H9 (cell line): ENCODE measurements around the gene ZNF564. TPM values are rescaled to one million over a fixed set of nuclear protein-coding genes. Genes with fewer than 3 reads are reported as not detected.

Experiments used
- DNase-seq: peaks from one replicate; pipeline ENCODE4 v3.0.0-alpha.2; 2017
- H2AFZ ChIP-seq: one replicate; pipeline ENCODE4 v1.6.1; 2013; ENCODE audit warnings: mild to moderate bottlenecking, low read length, control low read depth, moderate library complexity
- H2AK5ac ChIP-seq: 2 replicates; pipeline ENCODE4 v1.6.1; 2013; ENCODE audit warnings: low read length, control low read depth, mixed read lengths; ENCODE audit not compliant: insufficient read length
- H2BK120ac ChIP-seq: one replicate; pipeline ENCODE4 v1.6.1; 2013; ENCODE audit warnings: low read depth, mild to moderate bottlenecking, low read length, control low read depth, inconsistent platforms; ENCODE audit not compliant: poor library complexity, severe bottlenecking
- H2BK12ac ChIP-seq: 2 replicates; pipeline ENCODE4 v1.6.1; 2013; ENCODE audit warnings: low read length, control low read depth, mixed read lengths, low read depth; ENCODE audit not compliant: insufficient read length
- H2BK15ac ChIP-seq: 2 replicates; pipeline ENCODE4 v1.6.1; 2013; ENCODE audit warnings: low read depth, low read length, control low read depth
- H2BK20ac ChIP-seq: one replicate; pipeline ENCODE4 v1.6.1; 2013; ENCODE audit warnings: low read depth, mild to moderate bottlenecking, low read length, control low read depth, inconsistent platforms; ENCODE audit not compliant: poor library complexity, severe bottlenecking
- H2BK5ac ChIP-seq: 2 replicates; pipeline ENCODE4 v1.6.1; 2013; ENCODE audit warnings: low read length, control low read depth, mixed read lengths; ENCODE audit not compliant: insufficient read length
- H3K14ac ChIP-seq: 2 replicates; pipeline ENCODE4 v1.6.1; 2013; ENCODE audit warnings: low read length, control low read depth; ENCODE audit not compliant: insufficient read depth
- H3K18ac ChIP-seq: 2 replicates; pipeline ENCODE4 v1.6.1; 2013; ENCODE audit warnings: low read depth, mild to moderate bottlenecking, mixed read lengths, low read length, control low read depth; ENCODE audit not compliant: insufficient read length
- H3K23ac ChIP-seq: 2 replicates; pipeline ENCODE4 v1.6.1; 2013; ENCODE audit warnings: low read length, control low read depth, mixed read lengths, low read depth; ENCODE audit not compliant: insufficient read length
- H3K23me2 ChIP-seq: 2 replicates; pipeline ENCODE4 v1.6.1; 2013; ENCODE audit warnings: low read depth, mild to moderate bottlenecking, mixed read lengths, low read length, control low read depth; ENCODE audit not compliant: insufficient read length, poor library complexity, severe bottlenecking
- H3K27ac ChIP-seq: 2 replicates; pipeline ENCODE4 v1.5.1; 2013; ENCODE audit warnings: low read length, control low read depth, mixed read lengths, low read depth; ENCODE audit not compliant: insufficient read length
- H3K27me3 ChIP-seq: 2 replicates; pipeline ENCODE4 v1.6.1; 2013; ENCODE audit warnings: low read length, control low read depth, inconsistent platforms; ENCODE audit not compliant: insufficient read depth
- H3K4ac ChIP-seq: 2 replicates; pipeline ENCODE4 v1.6.1; 2013; ENCODE audit warnings: low read depth, mild to moderate bottlenecking, control low read depth, inconsistent platforms, low read length, moderate library complexity
- H3K4me1 ChIP-seq: 2 replicates; pipeline ENCODE4 v1.6.1; 2013; ENCODE audit warnings: low read length, control low read depth, inconsistent platforms; ENCODE audit not compliant: insufficient read depth
- H3K4me2 ChIP-seq: 2 replicates; pipeline ENCODE4 v1.6.1; 2013; ENCODE audit warnings: low read length, control low read depth, mixed read lengths; ENCODE audit not compliant: insufficient read length, insufficient read depth
- H3K56ac ChIP-seq: 2 replicates; pipeline ENCODE4 v1.6.1; 2013; ENCODE audit warnings: low read depth, mild to moderate bottlenecking, mixed read lengths, low read length, control low read depth; ENCODE audit not compliant: insufficient read length
- H3K79me1 ChIP-seq: 2 replicates; pipeline ENCODE4 v1.6.1; 2013; ENCODE audit warnings: low read depth, mild to moderate bottlenecking, moderate library complexity, low read length, control low read depth, inconsistent platforms; ENCODE audit not compliant: insufficient read depth, poor library complexity, severe bottlenecking
- H3K79me2 ChIP-seq: 2 replicates; pipeline ENCODE4 v1.6.1; 2013; ENCODE audit warnings: low read length, control low read depth, inconsistent platforms; ENCODE audit not compliant: insufficient read depth
- H3K9ac ChIP-seq: 2 replicates; pipeline ENCODE4 v1.6.1; 2013; ENCODE audit warnings: low read length, control low read depth, mixed read lengths; ENCODE audit not compliant: insufficient read length; ENCODE audit errors: extremely low read depth
- H3K9me3 ChIP-seq: one replicate; pipeline ENCODE4 v1.6.1; 2013; ENCODE audit warnings: low read depth, low read length, inconsistent platforms; ENCODE audit not compliant: control insufficient read depth
- H3T11ph ChIP-seq: one replicate; pipeline ENCODE4 v1.6.1; 2013; ENCODE audit warnings: mild to moderate bottlenecking, low read length, control low read depth, inconsistent platforms
- H4K20me1 ChIP-seq: one replicate; pipeline ENCODE4 v1.6.1; 2013; ENCODE audit not compliant: control insufficient read depth, insufficient read length, insufficient read depth
- H4K5ac ChIP-seq: 2 replicates; pipeline ENCODE4 v1.6.1; 2013; ENCODE audit warnings: low read depth, mild to moderate bottlenecking, mixed read lengths, low read length, control low read depth; ENCODE audit not compliant: insufficient read length
- H4K8ac ChIP-seq: replicated peaks from 2 replicates; pipeline ENCODE4 v1.6.1; 2013; ENCODE audit warnings: low read length, control low read depth, mixed read lengths, low read depth; ENCODE audit not compliant: insufficient read length
- H4K91ac ChIP-seq: 2 replicates; pipeline ENCODE4 v1.6.1; 2013; ENCODE audit warnings: low read depth, mild to moderate bottlenecking, moderate library complexity, mixed read lengths, low read length, control low read depth; ENCODE audit not compliant: insufficient read length
- H3K27ac Mint-ChIP-seq, 3 experiments: 2 replicates in 2 of 3; 3 replicates in 1 of 3; pipeline ENCODE4 v1.8.0; 2020 to 2021; ENCODE audit warnings: mixed read lengths in 3 of 3, mild to moderate bottlenecking in 1 of 3, moderate library complexity in 1 of 3
- H3K27me3 Mint-ChIP-seq: 2 replicates; pipeline ENCODE4 v1.8.0; 2021; ENCODE audit warnings: low read depth, mild to moderate bottlenecking, moderate library complexity, mixed read lengths
- H3K36me3 Mint-ChIP-seq, 3 experiments: 2 replicates in 2 of 3; 3 replicates in 1 of 3; pipeline ENCODE4 v1.8.0; 2020 to 2021; ENCODE audit warnings: low read depth in 3 of 3, mixed read lengths in 3 of 3; ENCODE audit not compliant: insufficient read depth in 1 of 3
- H3K4me1 Mint-ChIP-seq, 2 experiments: 2 replicates each; pipeline ENCODE4 v1.8.0; 2020; ENCODE audit warnings: mixed read lengths in 2 of 2
- H3K4me3 Mint-ChIP-seq, 2 experiments: 2 replicates in 1 of 2; 3 replicates in 1 of 2; pipeline ENCODE4 v1.8.0; 2020 to 2021; ENCODE audit warnings: mild to moderate bottlenecking in 2 of 2, mixed read lengths in 2 of 2, moderate library complexity in 1 of 2
- H3K9me3 Mint-ChIP-seq, 2 experiments: 2 replicates in 1 of 2; 3 replicates in 1 of 2; pipeline ENCODE4 v1.8.0; 2020; ENCODE audit warnings: mild to moderate bottlenecking in 2 of 2, mixed read lengths in 2 of 2, moderate library complexity in 1 of 2
- CTCF ChIP-seq: fragments of 200-600 bp; sonication (generic); conservative IDR thresholded peaks from 3 replicates; pipeline ENCODE4 v1.8.0; 2021; ENCODE audit warnings: antibody characterized with exemption, mild to moderate bottlenecking
- WGBS: extraction: QIAGEN DNeasy Blood & Tissue Kit; methylation state at CpG from one replicate; pipeline ENCODE4 v1.1.7; 2013; ENCODE audit warnings: missing lambda C conversion rate, low lambda C conversion rate, mixed read lengths; ENCODE audit not compliant: insufficient read length; ENCODE audit errors: extremely low coverage; 5-methylcytosine and 5-hydroxymethylcytosine counted together
- total RNA-seq: library from RNA; stranded (reverse); gene quantifications from 2 replicates; pipeline ENCODE4 v1.2.1, GENCODE V29; 2021

The ZNF564 gene
- total RNA-seq, 1 experiment from 2014 or later, result 11.3 TPM

DNA sequence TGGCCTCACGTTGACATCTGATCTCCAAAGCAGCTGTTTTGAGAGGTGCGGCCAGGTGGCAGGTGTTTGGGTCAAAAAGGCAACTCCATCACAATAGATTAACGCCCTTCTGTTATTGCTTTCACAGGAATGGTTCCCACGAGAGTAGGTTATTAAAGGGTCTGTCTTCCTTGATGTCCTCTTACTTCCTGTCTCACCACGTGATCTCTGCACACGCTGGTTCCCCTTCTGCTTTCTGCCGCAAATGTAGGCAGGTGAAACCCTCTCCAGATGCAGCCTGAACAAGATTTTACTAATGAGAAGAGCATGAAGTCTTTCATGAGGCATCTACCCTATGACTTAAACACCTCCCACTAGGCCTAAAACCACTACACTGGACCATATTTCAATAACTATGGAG lies 22.8 kb upstream of the ZNF564 start:
- H2AK5ac ChIP-seq, result no peak overlapping the region
- no peak overlapping the region for H3K56ac ChIP-seq
- H3K79me1 ChIP-seq, result no peaks in the 10 kb centered on the region
- no peak overlapping the region for H3T11ph ChIP-seq
- H3K23ac ChIP-seq, result no peak overlapping the region
- no peak overlapping the region for H4K91ac ChIP-seq
- no peak overlapping the region for H2BK12ac ChIP-seq
- Mint-ChIP-seq H3K27ac (peak overlapping the region in 1 of 3 experiments; percentile 68; a peak in 2 of 7 replicates), H3K9me3 (peaks cover 0 to 7% of the 10 kb centered on the region in 2 experiments; a peak in 3 of 5 replicates), H3K4me3 (peak overlapping the region in 1 of 2 experiments; percentile 3; a peak in 1 of 5 replicates), H3K27me3 (no peaks in the 10 kb centered on the region; the same call in 1 of the 2 replicates), H3K36me3 (peaks cover 13 to 17% (median 14%) of the 10 kb centered on the region in 3 experiments), H3K4me1 (peaks cover 16 to 23% of the 10 kb centered on the region in 2 experiments)
- H3K9ac ChIP-seq, result no peak overlapping the region
- no peak overlapping the region for H3K18ac ChIP-seq
- H2AFZ ChIP-seq, result no peak overlapping the region
- no peak overlapping the region for H3K4ac ChIP-seq
- no CpG with 5 or more reads among the region's 7 CpGs for WGBS
- no peak overlapping the region for H3K27ac ChIP-seq
- H2BK15ac ChIP-seq, result no peak overlapping the region
- no peaks in the 10 kb centered on the region for H4K20me1 ChIP-seq
- no peak overlapping the region for H3K4me2 ChIP-seq
- no peak overlapping the region for H2BK120ac ChIP-seq
- H2BK5ac ChIP-seq, result no peak overlapping the region
- H3K9me3 ChIP-seq, result no peaks in the 10 kb centered on the region
- H3K79me2 ChIP-seq, result no peaks in the 10 kb centered on the region
- DNase-seq, result no peak
- H3K27me3 ChIP-seq, result no peaks in the 10 kb centered on the region
- no peak overlapping the region for H2BK20ac ChIP-seq
- H4K5ac ChIP-seq, result no peak overlapping the region
- TF ChIP-seq CTCF, result no peak
- H3K4me1 ChIP-seq, result no peaks in the 10 kb centered on the region; the same call in 1 of the 2 replicates
- no peak overlapping the region for H4K8ac ChIP-seq
- no peak overlapping the region for H3K14ac ChIP-seq
- H3K23me2 ChIP-seq, result no peaks in the 10 kb centered on the region
